ENCODE measurements around the gene FAM168B.

DNA sequence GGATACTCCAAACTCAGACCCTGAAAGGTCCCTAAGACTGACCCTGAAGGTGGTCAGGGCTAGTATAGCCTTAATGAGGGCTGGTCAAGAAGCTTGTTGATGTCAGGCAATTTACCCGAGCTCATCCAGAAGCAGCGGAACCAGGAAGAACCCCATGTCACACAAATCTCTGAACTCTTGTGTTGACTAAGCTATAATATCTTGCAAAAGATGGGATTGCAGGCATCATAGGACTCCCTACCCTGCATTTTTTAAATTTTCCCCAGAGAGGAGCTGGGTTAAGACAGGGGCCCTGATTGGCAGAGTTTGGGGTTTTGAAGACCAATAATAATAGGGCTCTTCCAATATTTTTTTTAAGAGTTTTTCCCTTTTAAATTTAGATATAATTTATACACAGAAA lies 9.9 kb upstream of the FAM168B start:
- TF ChIP-seq, protein P1, sequence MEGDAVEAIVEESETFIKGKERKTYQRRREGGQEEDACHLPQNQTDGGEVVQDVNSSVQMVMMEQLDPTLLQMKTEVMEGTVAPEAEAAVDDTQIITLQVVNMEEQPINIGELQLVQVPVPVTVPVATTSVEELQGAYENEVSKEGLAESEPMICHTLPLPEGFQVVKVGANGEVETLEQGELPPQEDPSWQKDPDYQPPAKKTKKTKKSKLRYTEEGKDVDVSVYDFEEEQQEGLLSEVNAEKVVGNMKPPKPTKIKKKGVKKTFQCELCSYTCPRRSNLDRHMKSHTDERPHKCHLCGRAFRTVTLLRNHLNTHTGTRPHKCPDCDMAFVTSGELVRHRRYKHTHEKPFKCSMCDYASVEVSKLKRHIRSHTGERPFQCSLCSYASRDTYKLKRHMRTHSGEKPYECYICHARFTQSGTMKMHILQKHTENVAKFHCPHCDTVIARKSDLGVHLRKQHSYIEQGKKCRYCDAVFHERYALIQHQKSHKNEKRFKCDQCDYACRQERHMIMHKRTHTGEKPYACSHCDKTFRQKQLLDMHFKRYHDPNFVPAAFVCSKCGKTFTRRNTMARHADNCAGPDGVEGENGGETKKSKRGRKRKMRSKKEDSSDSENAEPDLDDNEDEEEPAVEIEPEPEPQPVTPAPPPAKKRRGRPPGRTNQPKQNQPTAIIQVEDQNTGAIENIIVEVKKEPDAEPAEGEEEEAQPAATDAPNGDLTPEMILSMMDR (IDR thresholded peaks at IDR 0.05): no peak
- no peak for TF ChIP-seq POLR2A (IDR thresholded peaks at IDR 0.05)

Data from body of pancreas (tissue), 4 donors.